Stimulated activated effector memory CD8-positive, alpha-beta T cell treated with anti-CD3 and anti-CD28 coated beads, Interleukin-12 subunit alpha, Interleukin-12 subunit beta, amount 100 ng/mL, for 72 hours (primary cell): ENCODE data around the gene CDC5L.

ENCODE experiments used
- ATAC-seq: fragments of 150-1000 bp; cut with Tn5 transposase; 2 replicates; pipeline ENCODE4 v1.10.0; 2021
- DNase-seq, 2 donors: peaks; one replicate each; pipeline ENCODE4 v3.0.0; 2021 to 2022; ENCODE audit warnings: low spot score in 2 of 2
- H3K27ac Mint-ChIP-seq: one replicate; pipeline ENCODE4 v1.8.0; 2022; ENCODE audit warnings: mild to moderate bottlenecking, mixed read lengths
- H3K36me3 Mint-ChIP-seq: one replicate; pipeline ENCODE4 v1.8.0; 2022; ENCODE audit warnings: mild to moderate bottlenecking, mixed read lengths
- H3K4me1 Mint-ChIP-seq: one replicate; pipeline ENCODE4 v1.8.0; 2022; ENCODE audit warnings: mixed read lengths
- H3K4me3 Mint-ChIP-seq: one replicate; pipeline ENCODE4 v1.8.0; 2022; ENCODE audit warnings: mild to moderate bottlenecking, mixed read lengths
- H3K9me3 Mint-ChIP-seq: one replicate; pipeline ENCODE4 v1.8.0; 2022; ENCODE audit warnings: mixed read lengths

CDC5L gene

DNA sequence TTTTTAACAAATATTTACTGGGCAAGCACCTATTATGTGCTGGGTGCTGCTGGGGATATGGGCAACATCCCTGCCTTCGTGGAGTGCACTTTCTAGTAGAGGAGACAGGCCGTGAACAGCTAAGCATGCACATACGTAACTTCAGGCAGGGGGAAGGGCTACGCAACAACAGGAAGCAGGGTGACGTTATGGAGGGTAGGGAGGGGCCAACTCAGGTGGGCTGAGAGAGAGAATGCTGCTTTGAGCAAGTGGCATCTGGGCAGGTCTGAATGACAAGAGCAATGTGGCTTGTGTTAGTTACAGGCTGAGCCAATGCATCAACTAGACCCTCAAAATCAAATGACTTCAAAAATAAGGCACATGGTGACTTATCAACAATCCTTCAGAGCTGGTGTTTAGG lies 112.1 kb downstream of the CDC5L start:
- H3K27ac Mint-ChIP-seq: no peak overlapping the region
- H3K4me1 Mint-ChIP-seq: no peaks in the 10 kb centered on the region
- H3K36me3 Mint-ChIP-seq: no peaks in the 10 kb centered on the region
- DNase-seq (no peak), ATAC-seq (no peak)
- no peak overlapping the region for H3K4me3 Mint-ChIP-seq
- H3K9me3 Mint-ChIP-seq: no peaks in the 10 kb centered on the region
